NCI-H1436 (cell line): ENCODE results near the gene NKD2.

Experiments used
- DNase-seq: peaks from one replicate; lab custom pipeline; 2025; lab: John Stamatoyannopoulos, UW

The NKD2 gene

DNA sequence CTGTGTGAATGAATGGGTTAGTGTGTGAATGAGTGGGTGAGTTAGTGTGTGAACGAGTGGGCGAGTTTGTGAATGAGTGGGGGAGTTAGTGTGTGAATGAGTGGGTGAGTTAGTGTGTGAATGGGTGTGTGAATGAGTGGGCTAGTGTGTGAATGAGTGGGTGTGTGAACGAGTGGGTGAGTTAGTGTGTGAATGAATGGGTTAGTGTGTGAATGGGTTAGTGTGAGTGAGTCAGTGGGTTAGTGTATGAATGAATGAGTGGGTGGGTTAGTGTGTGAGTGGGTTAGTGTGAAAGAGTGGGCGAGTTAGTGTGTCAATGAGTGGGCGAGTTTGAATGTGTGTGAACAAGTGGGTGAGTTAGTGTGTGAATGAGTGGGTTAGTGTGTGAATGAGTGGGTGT, 35.5 kb downstream of the NKD2 start:
- no peak for DNase-seq

DNA sequence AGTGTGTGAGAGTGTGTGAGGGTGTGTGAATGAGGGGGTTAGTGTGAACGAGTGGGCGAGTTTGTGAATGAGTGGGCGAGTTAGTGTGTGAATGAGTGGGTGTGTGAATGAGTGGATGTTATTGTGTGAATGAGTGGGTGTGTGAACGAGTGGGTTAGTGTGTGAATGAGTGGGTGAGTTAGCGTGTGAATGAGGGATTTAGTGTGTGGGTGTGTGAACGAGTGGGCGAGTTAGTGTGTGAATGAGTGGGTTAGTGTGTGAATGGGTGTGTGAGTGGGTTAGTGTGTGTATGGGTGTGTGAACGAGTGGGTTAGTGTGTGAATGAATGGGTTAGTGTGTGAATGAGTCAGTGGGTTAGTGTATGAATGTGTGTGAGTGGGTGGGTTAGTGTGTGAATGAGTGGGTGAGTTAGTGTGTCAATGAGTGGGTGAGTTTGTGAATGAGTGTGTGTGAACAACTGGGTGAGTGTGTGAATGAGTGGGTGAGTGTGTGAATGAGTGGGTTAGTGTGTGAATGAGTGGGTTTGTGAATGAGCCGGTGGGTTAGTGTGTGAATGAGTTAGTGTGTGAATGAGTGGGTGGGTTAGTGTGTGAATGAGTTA, 37.5 kb downstream of the NKD2 start:
- DNase-seq, result no peak

DNA sequence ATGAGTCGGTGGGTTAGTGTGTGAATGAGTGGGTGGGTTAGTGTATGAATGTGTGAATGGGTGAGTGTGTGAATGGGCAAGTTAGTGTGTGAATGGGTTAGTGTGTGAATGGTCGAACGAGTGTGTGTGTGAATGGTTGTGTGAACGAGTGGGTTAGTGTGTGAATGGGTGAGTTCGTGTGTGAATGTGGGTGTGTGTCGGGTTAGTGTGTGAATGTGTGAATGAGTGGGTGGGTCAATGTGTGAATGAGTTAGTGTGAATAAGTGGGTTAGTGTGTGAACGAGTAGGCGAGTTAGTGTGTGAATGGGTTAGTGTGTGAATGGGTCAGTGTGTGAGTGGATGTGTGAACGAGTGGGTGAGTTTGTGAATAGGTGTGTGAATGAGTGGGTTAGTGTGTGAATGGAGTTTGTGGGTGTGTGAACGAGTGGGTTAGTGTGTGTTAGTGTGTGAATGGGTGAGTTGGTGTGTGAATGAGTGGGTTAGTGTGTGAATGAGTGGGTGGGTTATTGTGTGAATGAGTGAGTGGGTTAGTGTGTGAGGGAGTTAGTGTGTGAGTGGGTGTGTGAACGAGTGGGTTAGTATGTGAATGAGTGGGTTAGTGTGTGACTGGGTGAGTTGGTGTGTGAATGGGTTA, 38.8 kb downstream of the NKD2 start:
- no peak for DNase-seq

DNA sequence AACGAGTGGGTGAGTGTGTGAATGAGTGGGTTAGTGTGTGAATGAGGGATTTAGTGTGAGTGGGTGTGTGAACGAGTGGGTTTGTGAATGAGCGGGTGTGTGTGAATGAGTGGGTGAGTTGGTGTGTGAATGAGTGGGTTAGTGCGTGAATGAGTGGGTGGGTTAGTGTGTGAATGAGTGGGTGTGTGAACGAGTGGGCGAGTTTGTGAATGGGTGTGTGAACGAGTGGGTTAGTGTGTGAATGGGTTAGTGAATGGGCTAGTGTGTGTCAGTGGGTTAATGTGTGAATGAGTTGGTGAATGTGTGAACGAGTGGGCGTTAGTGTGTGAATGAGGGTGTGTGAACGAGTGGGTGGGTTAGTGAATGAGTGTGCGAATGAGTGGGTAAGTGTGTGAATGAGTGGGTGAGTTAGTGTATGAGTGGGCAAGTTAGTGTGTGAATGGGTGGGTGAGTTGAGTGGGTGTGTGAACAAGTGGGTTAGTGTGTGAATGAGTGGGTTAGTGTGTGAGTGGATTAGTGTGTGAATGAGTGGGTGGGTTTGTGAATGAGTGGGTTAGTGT, 39.6 kb downstream of the NKD2 start:
- no peak for DNase-seq

DNA sequence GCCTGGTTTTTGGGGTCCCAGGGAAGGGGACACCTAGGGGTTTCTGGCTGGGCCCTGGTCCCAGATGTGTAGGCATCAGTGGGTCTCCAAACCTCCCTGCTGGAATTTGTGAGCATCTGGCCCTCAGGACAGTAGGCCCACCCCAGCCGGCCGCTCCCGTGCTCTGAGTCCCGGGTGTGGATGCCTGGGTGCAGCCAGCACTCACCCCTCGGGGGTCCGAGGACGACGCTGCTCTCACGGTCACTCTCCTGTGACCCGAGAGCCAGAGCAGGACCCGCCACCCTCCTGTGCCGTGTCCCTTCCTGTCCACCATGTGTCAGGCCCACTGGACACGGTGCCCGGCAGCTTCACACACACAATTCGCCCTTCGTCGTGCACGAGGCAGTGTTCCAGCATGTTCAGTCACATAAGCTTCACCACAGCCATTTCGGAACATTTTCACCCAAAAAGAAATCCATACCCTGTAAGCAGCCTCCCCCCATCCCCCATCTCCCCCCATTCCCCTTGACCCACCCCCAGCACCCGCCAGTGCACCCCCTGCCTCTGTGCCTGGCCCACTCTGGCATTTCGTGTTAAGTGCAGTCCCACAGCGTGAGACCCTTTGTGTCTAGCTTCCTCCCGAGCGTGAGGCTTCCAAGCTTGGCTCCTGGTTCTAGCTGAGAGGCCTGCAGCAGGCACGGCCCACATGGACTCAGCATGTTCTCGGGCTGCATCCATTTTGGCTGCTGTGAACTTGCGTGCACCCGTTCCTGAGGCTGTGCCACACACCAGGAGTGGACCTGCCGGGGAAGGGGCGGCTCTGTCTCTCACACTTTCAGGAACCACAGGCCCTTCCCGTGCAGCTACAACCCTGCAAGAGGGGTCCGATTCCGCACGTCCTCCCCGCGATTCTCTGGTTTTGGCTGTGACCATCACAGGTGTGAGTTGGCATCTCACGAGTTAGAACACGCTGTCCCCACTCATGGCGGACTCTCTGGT, 40.5 kb downstream of the NKD2 start:
- no peak for DNase-seq

DNA sequence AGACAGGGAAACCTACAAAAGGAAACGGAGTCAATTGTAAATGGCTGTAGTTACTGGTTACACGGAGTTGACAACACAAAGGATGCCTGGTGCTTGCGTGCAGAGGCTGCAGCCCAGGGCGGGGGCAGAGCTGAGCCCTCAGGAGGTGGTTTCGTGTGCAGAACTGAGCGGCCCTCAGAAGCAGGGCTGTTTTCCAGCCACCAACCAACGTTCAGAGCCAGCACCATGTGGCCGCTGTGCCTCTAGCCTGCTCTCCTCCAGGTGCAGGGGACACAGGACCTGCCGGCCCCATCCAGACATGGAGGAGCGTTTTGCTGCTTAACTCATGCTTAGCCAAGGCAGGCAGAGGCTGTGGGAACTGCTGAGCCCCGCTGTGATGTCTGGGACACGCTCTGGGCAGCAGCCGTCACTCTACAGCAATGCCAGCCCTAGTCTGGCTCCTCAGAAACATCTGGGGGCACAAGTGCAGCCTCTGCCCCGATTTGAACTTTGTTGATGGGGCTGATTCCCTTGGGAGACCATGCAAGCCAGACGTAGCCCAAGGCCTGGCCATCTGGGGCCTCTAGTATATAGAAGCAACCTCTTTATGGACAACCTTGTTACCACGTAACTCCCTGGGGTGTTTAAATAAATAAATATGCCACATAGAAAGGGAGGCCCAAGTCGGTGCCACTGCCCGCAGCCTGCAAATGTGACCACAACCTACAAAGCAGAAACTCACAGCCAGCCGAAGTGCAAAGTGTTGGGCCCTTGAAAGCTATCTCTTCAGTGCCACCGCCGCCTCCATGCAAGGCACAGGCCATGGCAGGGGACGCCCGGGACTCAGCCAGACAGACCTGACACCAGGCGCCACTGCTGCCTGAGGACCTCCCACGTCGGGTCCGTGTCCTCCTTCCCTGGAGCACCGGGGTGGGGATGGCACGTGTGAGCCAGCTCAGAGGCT, 42.1 kb downstream of the NKD2 start:
- no peak for DNase-seq

DNA sequence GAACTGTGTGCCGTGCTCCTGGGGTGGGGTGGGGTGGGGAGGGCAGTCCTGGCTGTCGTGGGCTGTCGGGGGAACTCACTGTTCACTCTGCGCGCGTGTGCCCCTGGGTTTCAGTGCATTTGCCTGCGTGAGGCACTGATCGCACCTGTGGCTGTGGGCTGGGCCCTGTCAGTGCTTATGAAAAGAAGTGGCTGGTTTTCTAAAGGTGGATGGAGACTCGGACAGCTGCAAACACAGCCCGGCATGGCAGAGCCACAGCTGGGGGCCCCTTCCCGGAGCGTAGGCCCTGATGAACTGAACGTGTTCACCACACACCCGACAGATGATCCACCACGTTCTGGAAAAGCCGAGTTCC, 42.7 kb downstream of the NKD2 start:
- no peak for DNase-seq

DNA sequence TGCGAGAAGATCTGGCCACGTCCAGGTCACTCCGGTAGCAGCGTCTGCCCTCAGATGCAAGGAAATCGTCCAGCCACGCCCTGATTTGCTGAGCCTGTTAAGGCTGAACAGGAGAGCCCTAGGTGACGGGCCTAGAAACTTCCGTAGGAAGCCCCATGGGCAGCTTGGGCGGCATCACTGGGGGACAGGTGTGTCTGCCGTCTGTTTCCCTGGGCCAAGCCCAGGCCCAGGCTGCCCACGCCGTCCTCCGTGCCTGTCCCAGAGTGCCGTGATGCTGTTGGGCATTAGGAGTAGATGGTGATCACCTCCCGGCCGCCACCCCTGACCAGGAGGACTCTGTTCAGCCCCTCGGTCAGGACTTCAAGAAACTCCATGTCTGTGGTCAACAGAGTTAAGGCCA, 43.5 kb downstream of the NKD2 start:
- DNase-seq, result no peak

DNA sequence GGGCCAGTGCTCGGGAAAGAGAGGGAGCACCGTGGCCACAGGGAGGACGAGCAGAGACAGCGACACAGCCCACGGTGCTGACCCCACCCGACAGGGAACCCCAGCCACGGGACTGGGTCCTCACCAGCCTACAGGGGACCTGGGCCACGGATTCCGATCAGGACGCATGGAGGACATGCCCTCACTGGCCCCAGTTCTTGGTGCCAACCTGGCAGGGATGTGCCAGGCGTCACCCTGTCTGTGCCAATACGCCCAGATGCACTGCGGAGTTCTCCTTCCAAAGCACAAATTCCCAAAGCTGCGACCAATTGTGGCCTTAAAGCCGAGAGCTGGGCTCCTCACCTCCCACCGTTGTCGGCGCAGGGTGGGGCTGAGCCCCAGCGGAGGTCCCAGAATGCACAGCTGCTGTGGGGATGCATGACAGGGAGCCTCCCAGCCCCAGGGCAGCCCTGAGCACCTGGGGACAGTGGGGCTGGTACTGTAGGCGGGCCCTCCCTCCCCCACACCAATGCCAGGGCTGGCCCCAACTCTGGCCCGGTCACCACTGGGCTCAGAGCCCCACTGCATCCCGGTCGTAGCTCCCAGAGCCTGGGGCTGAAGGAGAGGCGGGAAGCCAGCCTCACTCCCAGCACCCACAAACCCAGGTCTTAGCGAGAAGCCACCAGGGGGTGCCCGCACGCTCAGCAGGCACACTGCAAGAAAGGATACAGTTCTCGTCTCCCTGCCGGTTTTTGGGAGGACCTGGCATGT, 44.2 kb downstream of the NKD2 start:
- DNase-seq, result no peak

DNA sequence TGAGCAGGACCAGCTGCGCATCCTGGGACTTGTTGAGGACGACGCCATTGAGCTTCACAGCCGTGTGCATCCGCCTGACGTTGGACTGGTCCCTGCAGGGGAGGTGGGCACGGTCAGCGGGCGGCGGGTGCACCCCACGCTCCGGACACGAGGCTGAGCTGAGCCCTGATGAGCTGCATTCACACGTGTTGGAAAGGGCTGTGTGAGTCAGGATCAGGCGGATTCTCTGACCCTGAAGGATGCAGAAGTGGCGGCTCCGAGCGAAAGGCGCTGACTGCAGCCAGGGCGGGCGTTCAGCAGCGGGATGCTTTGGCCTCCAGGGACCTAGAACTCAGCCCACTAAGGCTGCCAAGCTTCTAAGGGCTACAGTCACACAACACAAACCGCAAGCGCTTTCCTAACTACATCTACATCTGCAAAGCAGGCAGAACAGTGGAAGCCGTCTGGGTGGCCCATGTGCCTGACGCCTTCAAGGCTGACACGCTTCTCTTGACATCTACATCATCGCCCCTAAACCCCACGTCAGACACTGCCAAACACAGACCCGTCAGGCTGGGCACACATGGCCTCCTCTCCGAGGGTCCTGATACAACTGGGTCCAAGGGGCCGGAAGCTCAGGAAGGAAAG, 44.9 kb downstream of the NKD2 start:
- no peak for DNase-seq

DNA sequence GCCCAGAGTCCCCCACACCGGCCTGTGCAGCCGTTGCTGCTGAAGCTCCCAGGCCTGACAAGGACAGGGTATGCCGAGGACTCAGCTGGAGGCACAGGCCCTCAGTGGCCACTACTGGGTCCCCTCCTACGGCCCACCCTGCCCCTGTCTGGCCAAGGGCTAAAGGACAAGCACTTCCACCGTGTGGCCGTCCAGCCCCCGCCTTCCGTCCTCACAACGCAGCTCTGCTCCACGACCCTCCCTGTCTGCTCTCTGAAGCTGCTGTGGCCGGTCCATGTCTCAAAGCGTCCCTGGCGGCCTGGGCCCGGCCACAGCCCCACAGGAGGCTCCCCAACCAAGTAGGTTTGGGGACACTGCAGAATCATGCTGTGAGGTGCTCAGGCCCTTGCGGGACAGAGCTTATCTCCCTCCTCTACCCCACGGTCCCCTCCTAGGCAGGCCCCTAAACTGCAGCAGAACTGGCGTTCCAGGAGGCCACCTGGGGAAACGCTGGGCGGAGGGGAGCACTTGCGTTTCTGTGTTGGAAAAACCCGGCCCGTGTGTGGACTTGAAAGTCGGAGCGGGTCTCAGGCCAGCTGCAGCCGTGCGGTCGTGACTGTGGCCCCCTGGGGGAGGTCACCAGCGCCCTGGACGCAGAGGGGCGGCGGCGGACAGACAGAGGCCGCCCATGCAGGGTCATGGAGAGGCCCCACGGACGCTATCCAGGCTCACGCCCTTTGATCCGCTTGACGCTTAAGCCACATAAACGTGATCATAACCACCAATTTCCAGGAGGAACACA, 45.6 kb downstream of the NKD2 start:
- no peak for DNase-seq

DNA sequence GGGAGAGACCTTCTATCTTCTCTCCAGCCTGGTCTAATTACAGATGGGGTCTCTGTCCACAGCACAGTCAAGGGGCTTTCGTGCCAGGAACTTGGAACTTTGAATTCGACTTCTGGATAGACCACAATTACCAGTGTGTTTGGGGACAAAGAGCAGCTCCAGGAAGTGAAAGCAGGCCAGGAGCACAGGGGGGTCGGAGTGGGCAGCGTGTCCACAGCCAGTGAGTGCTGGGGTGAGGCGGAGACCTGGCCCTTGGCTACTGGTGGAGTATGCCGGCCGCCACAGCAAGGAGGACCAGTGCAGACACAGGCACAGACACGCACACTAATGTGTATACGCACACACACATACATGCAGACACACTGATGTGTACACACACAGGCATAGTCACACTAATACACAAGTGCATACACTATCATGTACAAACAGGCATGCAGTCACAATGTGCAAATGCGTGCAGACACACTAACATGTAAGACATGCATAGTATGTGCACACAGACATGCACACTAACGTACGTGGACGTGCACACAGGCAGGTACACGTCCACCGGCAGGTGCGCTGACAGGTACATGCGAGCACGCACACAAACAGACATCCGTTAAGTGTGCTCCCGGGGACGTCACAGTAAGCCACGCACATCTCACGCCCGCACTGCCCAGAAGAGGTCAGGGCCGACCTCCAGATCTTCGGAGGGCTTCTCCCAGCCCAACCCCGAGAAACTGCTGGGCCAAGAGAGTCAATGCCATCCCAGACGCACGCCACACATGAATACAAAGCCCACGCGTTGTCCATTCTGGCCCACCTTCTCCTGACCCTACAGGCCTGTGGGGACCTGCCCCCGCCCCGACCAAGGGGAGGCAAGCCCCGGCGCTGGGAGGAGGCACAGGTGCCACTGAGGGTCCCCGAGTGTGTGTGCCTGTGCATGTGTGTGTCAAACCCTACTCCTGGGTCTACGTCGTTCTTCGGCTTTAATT, 46.5 kb downstream of the NKD2 start:
- no peak for DNase-seq

DNA sequence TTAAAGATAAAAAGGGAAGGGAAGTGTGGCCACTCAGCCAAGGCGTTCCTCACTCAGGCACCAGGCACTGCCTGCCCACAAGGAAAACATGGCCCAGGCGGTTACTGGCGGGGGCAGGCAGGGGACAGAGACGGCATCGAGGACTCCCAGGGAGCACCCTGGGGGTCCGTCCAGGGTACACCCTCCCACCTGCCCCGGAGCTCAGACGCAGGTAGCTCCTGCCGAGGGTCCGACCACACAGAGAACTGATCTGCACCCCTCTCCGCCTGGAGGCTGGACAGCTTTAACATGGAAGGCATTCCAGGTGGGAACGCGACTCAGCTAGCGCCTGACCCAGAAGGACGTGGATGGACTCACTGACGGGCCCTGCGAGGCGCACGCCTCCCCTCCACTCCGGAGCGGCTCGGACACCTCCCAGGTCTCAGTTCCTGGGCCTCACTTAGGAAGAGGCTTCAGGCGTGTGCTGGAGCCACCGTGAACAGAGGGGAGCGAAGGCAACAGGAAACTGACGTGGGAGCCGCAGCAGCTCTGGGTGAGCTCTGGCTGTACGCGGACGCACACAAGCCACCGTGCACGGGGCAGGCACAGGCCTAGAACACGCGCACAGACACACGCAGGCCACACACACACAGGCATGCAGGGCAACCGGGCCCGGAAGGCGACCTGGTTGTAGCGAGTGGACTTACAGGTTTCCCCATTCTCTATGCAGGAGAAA, 47.5 kb downstream of the NKD2 start:
- no peak for DNase-seq

DNA sequence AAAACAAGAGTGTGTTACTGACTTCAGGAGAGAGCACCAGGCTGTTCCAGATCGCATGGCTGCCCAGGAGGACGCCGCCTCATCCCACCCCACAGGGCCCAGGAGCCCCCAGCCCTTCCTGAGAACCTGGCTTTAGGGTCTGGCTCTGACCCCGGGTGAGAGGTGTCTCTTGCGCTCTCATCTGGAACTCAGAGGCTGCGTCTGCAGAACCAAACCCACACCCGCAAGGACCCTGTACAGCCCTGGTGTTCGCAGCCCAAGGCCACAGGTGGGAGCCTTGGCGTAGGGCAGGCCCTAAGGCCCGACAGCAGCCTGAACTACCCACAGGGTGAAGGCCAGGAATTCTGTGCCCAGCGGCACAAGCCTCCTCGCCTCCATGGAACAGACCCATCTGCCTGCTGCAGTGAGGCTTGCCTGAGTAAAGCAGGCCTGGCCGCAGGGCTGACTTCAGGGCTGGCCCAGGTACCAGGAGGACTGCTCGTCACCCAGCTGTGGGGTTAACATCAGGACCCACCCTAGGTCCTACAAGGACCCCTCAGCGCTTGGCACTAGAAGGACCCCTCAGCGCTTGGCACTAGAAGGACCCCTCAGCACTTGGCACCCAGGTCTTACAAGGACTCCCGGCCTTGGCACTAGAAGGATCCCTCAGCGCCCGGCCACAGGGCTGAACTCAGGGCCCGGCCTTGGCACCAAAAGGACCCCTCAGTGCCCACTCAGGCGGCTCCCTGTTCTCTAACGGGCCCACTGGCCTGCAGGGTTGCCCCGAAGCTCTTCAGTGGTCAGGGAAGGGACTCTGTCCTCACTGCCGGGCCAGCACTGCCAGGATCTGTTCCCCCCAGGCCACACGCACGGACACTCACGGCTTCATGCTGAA, 48.2 kb downstream of the NKD2 start:
- no peak for DNase-seq

DNA sequence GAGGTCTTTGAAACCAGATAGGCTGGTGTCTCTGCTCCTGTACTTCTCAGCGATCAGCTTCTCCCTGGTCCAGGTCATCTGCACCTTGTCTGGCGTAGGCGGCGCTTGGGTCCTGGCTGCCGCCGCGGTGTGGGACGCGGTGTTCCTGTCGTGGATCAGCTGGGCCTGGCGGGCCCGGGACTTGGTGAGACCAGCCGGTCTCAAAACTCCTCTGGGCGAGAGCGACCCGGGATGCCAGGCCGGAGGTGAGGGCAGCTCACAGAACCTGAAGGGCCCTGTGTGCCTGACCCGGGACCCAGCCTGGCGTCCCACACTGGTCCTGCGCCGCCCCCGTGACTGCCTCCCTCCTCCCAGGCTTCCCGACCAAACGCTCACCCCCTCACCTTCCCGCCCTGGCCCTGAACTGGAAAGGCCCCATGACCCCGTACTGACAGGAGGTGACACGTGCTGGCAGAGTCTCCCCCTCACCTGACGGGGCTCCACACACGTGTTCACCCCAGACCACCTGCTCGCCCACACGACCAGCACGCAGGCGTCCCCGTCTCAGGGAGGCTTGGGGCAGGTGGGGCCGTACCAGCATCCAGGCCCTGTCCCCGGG, 49.0 kb downstream of the NKD2 start:
- DNase-seq, result no peak
